Stimulated activated CD8-positive, alpha-beta memory T cell treated with anti-CD3 and anti-CD28 coated beads, Interleukin-15, amount 100 ng/mL, for 48 hours (primary cell): Measurements from ENCODE around the gene SNN.

Source experiments
- DNase-seq, 2 donors: peaks; one replicate each; pipeline ENCODE4 v3.0.0-alpha.2; 2020; ENCODE audit warnings: low read depth in 2 of 2

SNN gene

GRCh38 chr16:11699234-11699894 is 31.1 kb downstream of the SNN start:
- no peak for DNase-seq

- no peak for DNase-seq
Observed at GRCh38 chr16:11700264-11701029, 32.2 kb downstream of the SNN start.

GRCh38 chr16:11705311-11706025 is 37.2 kb downstream of the SNN start:
- DNase-seq = no peak

- no peak for DNase-seq
Observed at GRCh38 chr16:11706180-11706742, 38.0 kb downstream of the SNN start.

GRCh38 chr16:11707679-11708197 is 39.5 kb downstream of the SNN start:
- no peak for DNase-seq

GRCh38 chr16:11708421-11708820 is 40.2 kb downstream of the SNN start:
- DNase-seq = no peak

GRCh38 chr16:11711662-11712061 is 43.4 kb downstream of the SNN start:
- DNase-seq = no peak

- no peak for DNase-seq
Observed at GRCh38 chr16:11712122-11712521, 43.9 kb downstream of the SNN start.

- no peak for DNase-seq
Observed at GRCh38 chr16:11715246-11715947, 47.1 kb downstream of the SNN start.

- no peak for DNase-seq
Observed at GRCh38 chr16:11716336-11716735, 48.1 kb downstream of the SNN start.

GRCh38 chr16:11717811-11718210 is 49.6 kb downstream of the SNN start:
- DNase-seq = no peak

GRCh38 chr16:11719171-11719570 is 50.9 kb downstream of the SNN start:
- no peak for DNase-seq

- DNase-seq = no peak
Observed at GRCh38 chr16:11719762-11720161, 51.5 kb downstream of the SNN start.

- no peak for DNase-seq
Observed at GRCh38 chr16:11721781-11722467, 53.7 kb downstream of the SNN start.

GRCh38 chr16:11722468-11722808 is 54.2 kb downstream of the SNN start:
- no peak for DNase-seq

- DNase-seq = no peak
Observed at GRCh38 chr16:11725457-11725856, 57.2 kb downstream of the SNN start.

GRCh38 chr16:11726008-11726407 is 57.8 kb downstream of the SNN start:
- DNase-seq = no peak

- DNase-seq = no peak
Observed at GRCh38 chr16:11727796-11728543, 59.7 kb downstream of the SNN start.
